Immature natural killer cell (primary cell): ENCODE results near the gene STMN3. TPM values are rescaled to one million over a fixed set of nuclear protein-coding genes. Genes with fewer than 3 reads are reported as not detected.
"Not testable (repeated sequence)": the region's sequence is repeated elsewhere in the genome, so short reads cannot be mapped to it uniquely, and the experiment has no call there.

ENCODE experiments used
- DNase-seq, 3 donors: peaks; one replicate each; pipeline ENCODE4 v3.0.0; 2022; ENCODE audit warnings: mixed read lengths in 1 of 3
- H3K27ac Mint-ChIP-seq, 6 donors: one replicate each; pipeline ENCODE4 v1.8.0; 2020; ENCODE audit warnings: mixed read lengths in 6 of 6, mild to moderate bottlenecking in 5 of 6, inconsistent platforms in 4 of 6, moderate library complexity in 3 of 6
- H3K27me3 Mint-ChIP-seq, 3 donors: one replicate each; pipeline ENCODE4 v1.8.0; 2020 to 2021; ENCODE audit warnings: low read depth in 3 of 3, mild to moderate bottlenecking in 3 of 3, mixed read lengths in 3 of 3, moderate library complexity in 3 of 3, inconsistent platforms in 1 of 3
- H3K36me3 Mint-ChIP-seq, 3 donors: one replicate each; pipeline ENCODE4 v1.8.0; 2020; ENCODE audit warnings: mixed read lengths in 3 of 3, inconsistent platforms in 2 of 3, mild to moderate bottlenecking in 2 of 3
- H3K4me1 Mint-ChIP-seq, 2 donors: one replicate each; pipeline ENCODE4 v1.8.0; 2020; ENCODE audit warnings: inconsistent platforms in 2 of 2, mild to moderate bottlenecking in 2 of 2, mixed read lengths in 2 of 2, moderate library complexity in 1 of 2
- H3K4me3 Mint-ChIP-seq, 5 donors: one replicate each; pipeline ENCODE4 v1.8.0; 2020; ENCODE audit warnings: mild to moderate bottlenecking in 5 of 5, mixed read lengths in 5 of 5, inconsistent platforms in 3 of 5, moderate library complexity in 3 of 5
- H3K9me3 Mint-ChIP-seq, 6 donors: one replicate each; pipeline ENCODE4 v1.8.0; 2020; ENCODE audit warnings: mild to moderate bottlenecking in 6 of 6, mixed read lengths in 6 of 6, inconsistent platforms in 4 of 6, moderate library complexity in 3 of 6
- polyA plus RNA-seq, 3 donors: library from polyadenylated mRNA; unstranded; fragments of 300-500 nt; fragmentation: Illumina TruSeq; gene quantifications; one replicate each; pipeline ENCODE4 v1.2.3, GENCODE V29; 2021

The STMN3 gene
- polyA plus RNA-seq, 3 donors from 2014 or later: 0.36 to 1.6 (median 1.1) TPM

- Mint-ChIP-seq H3K27ac (peak overlapping the region in 1 of 6 donors; percentile 24), H3K36me3 (peaks cover 0 to 12% (median 0%) of the 10 kb centered on the region in 3 donors), H3K9me3 (no peaks in the 10 kb centered on the region), H3K27me3 (peaks cover 0 to 3% (median 0%) of the 10 kb centered on the region in 3 donors), H3K4me3 (no peak overlapping the region), H3K4me1 (peaks cover 5 to 9% of the 10 kb centered on the region in 2 donors)
- no peak for DNase-seq
Observed at GRCh38 chr20:63612276-63612931, 40.8 kb downstream of the STMN3 start.

- Mint-ChIP-seq H3K9me3 (no peaks in the 10 kb centered on the region), H3K27ac (no peak overlapping the region), H3K4me3 (no peak overlapping the region), H3K4me1 (peaks cover 5 to 9% of the 10 kb centered on the region in 2 donors), H3K36me3 (peaks cover 0 to 12% (median 0%) of the 10 kb centered on the region in 3 donors), H3K27me3 (peaks cover 0 to 3% (median 0%) of the 10 kb centered on the region in 3 donors)
- DNase-seq: no peak
Observed at GRCh38 chr20:63611646-63612045, 41.6 kb downstream of the STMN3 start.

- H3K27ac Mint-ChIP-seq: no peak overlapping the region
- H3K36me3 Mint-ChIP-seq: peaks cover 0 to 6% (median 0%) of the 10 kb centered on the region in 3 donors
- H3K9me3 Mint-ChIP-seq: no peaks in the 10 kb centered on the region
- no peak for DNase-seq
- peaks cover 5 to 9% of the 10 kb centered on the region in 2 donors for H3K4me1 Mint-ChIP-seq
- H3K4me3 Mint-ChIP-seq: no peak overlapping the region
- H3K27me3 Mint-ChIP-seq: peaks cover 0 to 3% (median 0%) of the 10 kb centered on the region in 3 donors
Observed at GRCh38 chr20:63610581-63611435, 42.4 kb downstream of the STMN3 start.

GRCh38 chr20:63606686-63607085, 46.5 kb downstream of the STMN3 start:
- no peaks in the 10 kb centered on the region for H3K9me3 Mint-ChIP-seq
- H3K36me3 Mint-ChIP-seq: peaks cover 7 to 19% (median 17%) of the 10 kb centered on the region in 3 donors
- no peak overlapping the region for H3K4me3 Mint-ChIP-seq
- H3K27ac Mint-ChIP-seq: no peak overlapping the region
- no peak for DNase-seq
- H3K27me3 Mint-ChIP-seq: peaks cover 2 to 6% (median 4%) of the 10 kb centered on the region in 3 donors
- H3K4me1 Mint-ChIP-seq: peaks cover 0 to 6% of the 10 kb centered on the region in 2 donors

- Mint-ChIP-seq H3K4me3 (no peak overlapping the region), H3K27ac (peak overlapping the region in 3 of 6 donors; percentile 40 to 51 (median 46))
Observed at GRCh38 chr20:63602321-63602720, 50.9 kb downstream of the STMN3 start.

GRCh38 chr20:63601679-63602078, 51.5 kb downstream of the STMN3 start:
- not testable (repeated sequence) for H3K4me3 Mint-ChIP-seq, H3K9me3 Mint-ChIP-seq, H3K4me1 Mint-ChIP-seq
- peak; percentile 28 to 47 (median 30) for DNase-seq
- Mint-ChIP-seq H3K27me3 (peaks cover 4 to 10% (median 8%) of the 10 kb centered on the region in 3 donors), H3K27ac (peak overlapping the region in 2 of 6 donors; percentile 17 to 40), H3K36me3 (peaks cover 12 to 37% (median 35%) of the 10 kb centered on the region in 3 donors)

More at GRCh38 chr20:63602321-63602720, 50.9 kb downstream of the STMN3 start:
- peaks cover 4 to 10% (median 8%) of the 10 kb centered on the region in 3 donors for H3K27me3 Mint-ChIP-seq
- H3K9me3 Mint-ChIP-seq: peaks cover 0 to 3% (median 0%) of the 10 kb centered on the region in 6 donors
- H3K36me3 Mint-ChIP-seq: peaks cover 12 to 37% (median 35%) of the 10 kb centered on the region in 3 donors
- H3K4me1 Mint-ChIP-seq: peaks cover 2 to 6% of the 10 kb centered on the region in 2 donors
- no peak for DNase-seq

- H3K27me3 Mint-ChIP-seq: peaks cover 6 to 14% (median 10%) of the 10 kb centered on the region in 3 donors
- no peak overlapping the region for H3K4me3 Mint-ChIP-seq
- H3K9me3 Mint-ChIP-seq: peaks cover 0 to 3% (median 0%) of the 10 kb centered on the region in 6 donors
Observed at GRCh38 chr20:63599396-63600050, 53.7 kb downstream of the STMN3 start.

GRCh38 chr20:63598479-63599395, 54.5 kb downstream of the STMN3 start:
- H3K27me3 Mint-ChIP-seq: peaks cover 3 to 16% (median 10%) of the 10 kb centered on the region in 3 donors
- peaks cover 2 to 6% of the 10 kb centered on the region in 2 donors for H3K4me1 Mint-ChIP-seq
- peaks cover 0 to 3% (median 0%) of the 10 kb centered on the region in 6 donors for H3K9me3 Mint-ChIP-seq
- peaks cover 15 to 42% (median 28%) of the 10 kb centered on the region in 3 donors for H3K36me3 Mint-ChIP-seq
- no peak for DNase-seq
- H3K27ac Mint-ChIP-seq: no peak overlapping the region
- H3K4me3 Mint-ChIP-seq: no peak overlapping the region

More at GRCh38 chr20:63599396-63600050, 53.7 kb downstream of the STMN3 start:
- H3K4me1 Mint-ChIP-seq: peaks cover 2 to 6% of the 10 kb centered on the region in 2 donors
- no peak for DNase-seq
- H3K36me3 Mint-ChIP-seq: peaks cover 15 to 42% (median 33%) of the 10 kb centered on the region in 3 donors
- no peak overlapping the region for H3K27ac Mint-ChIP-seq

- Mint-ChIP-seq H3K4me3 (no peak overlapping the region), H3K36me3 (peaks cover 17 to 46% (median 30%) of the 10 kb centered on the region in 3 donors), H3K9me3 (peaks cover 0 to 3% (median 0%) of the 10 kb centered on the region in 6 donors), H3K27me3 (peaks cover 3 to 15% (median 10%) of the 10 kb centered on the region in 3 donors), H3K4me1 (peaks cover 2 to 3% of the 10 kb centered on the region in 2 donors), H3K27ac (no peak overlapping the region)
- no peak for DNase-seq
Observed at GRCh38 chr20:63597651-63598478, 55.4 kb downstream of the STMN3 start.

GRCh38 chr20:63596423-63596822, 56.8 kb downstream of the STMN3 start:
- peaks cover 0 to 2% of the 10 kb centered on the region in 2 donors for H3K4me1 Mint-ChIP-seq
- no peak for DNase-seq
- no peak overlapping the region for H3K27ac Mint-ChIP-seq
- H3K9me3 Mint-ChIP-seq: peaks cover 0 to 3% (median 0%) of the 10 kb centered on the region in 6 donors
- peaks cover 14 to 41% (median 25%) of the 10 kb centered on the region in 3 donors for H3K36me3 Mint-ChIP-seq
- H3K27me3 Mint-ChIP-seq: peaks cover 3 to 10% (median 6%) of the 10 kb centered on the region in 3 donors
- H3K4me3 Mint-ChIP-seq: no peak overlapping the region

- Mint-ChIP-seq H3K4me3 (no peak overlapping the region), H3K4me1 (peaks cover 0 to 2% of the 10 kb centered on the region in 2 donors), H3K9me3 (peaks cover 0 to 3% (median 0%) of the 10 kb centered on the region in 6 donors), H3K27me3 (peaks cover 2 to 10% (median 3%) of the 10 kb centered on the region in 3 donors), H3K27ac (no peak overlapping the region), H3K36me3 (peaks cover 18 to 45% (median 24%) of the 10 kb centered on the region in 3 donors)
- DNase-seq: no peak
Observed at GRCh38 chr20:63595416-63596127, 57.7 kb downstream of the STMN3 start.
